Retinal pigment epithelial cell (primary cell): ENCODE measurements around the gene ZNF260.
"Not testable (repeated sequence)": the region's sequence is repeated elsewhere in the genome, so short reads cannot be mapped to it uniquely, and the experiment has no call there.

Experiments
- DNase-seq: peaks from one replicate; pipeline ENCODE4 v3.0.0-alpha.2; 2010; ENCODE audit warnings: low read depth
- H3K4me3 ChIP-seq: 2 replicates; pipeline ENCODE4 v1.5.1; 2011; ENCODE audit warnings: mild to moderate bottlenecking, low read length, control low read depth, moderate library complexity
- TF ChIP-seq, protein P1 (sequence below): conservative IDR thresholded peaks from 2 replicates; pipeline ENCODE4 v1.5.1; 2011; ENCODE audit warnings: low read depth, low read length, control low read depth, inconsistent platforms

Gene ZNF260

DNA sequence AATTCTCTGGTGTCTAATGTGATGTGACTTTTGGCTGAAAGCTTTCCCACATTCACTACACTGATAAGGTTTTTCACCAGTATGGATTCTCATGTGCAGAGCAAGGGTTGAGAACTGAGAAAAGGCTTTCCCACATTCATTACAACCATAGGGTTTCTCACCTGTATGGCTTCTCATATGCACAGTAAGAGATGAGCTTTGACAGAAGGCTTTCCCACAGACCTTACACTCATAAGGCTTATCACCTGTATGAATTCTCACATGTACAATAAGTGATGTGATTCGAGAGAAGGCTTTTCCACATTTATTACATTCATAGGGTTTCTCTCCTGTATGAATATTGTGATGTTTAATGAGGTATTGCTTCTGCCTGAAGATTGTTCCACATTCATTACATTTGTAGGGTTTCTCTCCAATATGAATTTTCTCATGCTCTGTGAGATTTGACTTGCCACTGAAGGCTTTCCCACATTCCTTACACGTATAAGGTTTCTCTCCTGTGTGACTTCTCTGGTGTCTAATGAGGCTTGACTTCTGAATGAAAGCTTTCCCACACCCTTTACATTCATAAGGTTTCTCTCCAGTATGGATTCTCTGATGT, 14.0 kb downstream of the ZNF260 start:
- no peak for DNase-seq
- no peak overlapping the region for H3K4me3 ChIP-seq
- TF ChIP-seq, protein P1, sequence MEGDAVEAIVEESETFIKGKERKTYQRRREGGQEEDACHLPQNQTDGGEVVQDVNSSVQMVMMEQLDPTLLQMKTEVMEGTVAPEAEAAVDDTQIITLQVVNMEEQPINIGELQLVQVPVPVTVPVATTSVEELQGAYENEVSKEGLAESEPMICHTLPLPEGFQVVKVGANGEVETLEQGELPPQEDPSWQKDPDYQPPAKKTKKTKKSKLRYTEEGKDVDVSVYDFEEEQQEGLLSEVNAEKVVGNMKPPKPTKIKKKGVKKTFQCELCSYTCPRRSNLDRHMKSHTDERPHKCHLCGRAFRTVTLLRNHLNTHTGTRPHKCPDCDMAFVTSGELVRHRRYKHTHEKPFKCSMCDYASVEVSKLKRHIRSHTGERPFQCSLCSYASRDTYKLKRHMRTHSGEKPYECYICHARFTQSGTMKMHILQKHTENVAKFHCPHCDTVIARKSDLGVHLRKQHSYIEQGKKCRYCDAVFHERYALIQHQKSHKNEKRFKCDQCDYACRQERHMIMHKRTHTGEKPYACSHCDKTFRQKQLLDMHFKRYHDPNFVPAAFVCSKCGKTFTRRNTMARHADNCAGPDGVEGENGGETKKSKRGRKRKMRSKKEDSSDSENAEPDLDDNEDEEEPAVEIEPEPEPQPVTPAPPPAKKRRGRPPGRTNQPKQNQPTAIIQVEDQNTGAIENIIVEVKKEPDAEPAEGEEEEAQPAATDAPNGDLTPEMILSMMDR, result no peak

DNA sequence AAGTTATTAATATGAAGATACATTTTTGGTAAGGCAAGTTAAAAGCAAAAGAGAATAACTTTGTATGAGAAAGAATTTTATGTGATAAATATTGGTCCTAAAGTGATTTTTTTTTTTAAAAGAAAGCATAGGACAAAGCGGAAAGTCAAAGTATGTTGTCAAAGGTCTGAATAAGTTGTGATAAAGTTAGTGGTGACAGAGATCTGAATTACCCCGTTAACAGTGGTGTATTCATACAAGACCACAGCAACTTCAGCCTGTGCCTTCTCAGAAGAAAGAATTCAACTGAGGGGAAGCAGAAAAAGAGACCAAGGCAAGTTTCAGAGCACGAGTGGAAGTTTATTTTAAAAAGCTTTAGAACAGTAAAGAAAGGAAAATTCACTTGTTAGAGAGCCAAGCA, 19.7 kb downstream of the ZNF260 start:
- DNase-seq, result no peak
- TF ChIP-seq, protein P1, result no peak
- no peak overlapping the region for H3K4me3 ChIP-seq

DNA sequence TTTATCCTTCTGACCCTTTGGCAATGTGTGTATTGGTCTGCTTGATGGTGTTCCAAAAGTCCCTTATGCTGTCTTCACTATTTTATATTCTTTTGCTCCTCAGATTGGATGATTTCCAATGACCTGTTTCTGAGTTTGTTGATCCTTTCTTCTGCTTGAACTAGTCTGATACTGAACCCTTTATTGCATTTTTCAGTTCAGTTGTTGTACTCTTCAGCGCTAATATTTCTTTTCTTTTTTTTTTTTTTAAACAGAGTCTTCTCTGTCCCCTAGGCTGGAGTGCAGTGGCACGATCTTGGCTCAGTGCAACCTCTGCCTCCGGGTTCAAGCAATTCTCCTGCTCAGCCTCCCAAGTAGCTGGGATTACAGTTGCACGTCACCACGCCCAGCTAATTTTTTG, 26.1 kb downstream of the ZNF260 start:
- DNase-seq, result no peak
- H3K4me3 ChIP-seq, result no peak overlapping the region
- TF ChIP-seq, protein P1, result no peak

DNA sequence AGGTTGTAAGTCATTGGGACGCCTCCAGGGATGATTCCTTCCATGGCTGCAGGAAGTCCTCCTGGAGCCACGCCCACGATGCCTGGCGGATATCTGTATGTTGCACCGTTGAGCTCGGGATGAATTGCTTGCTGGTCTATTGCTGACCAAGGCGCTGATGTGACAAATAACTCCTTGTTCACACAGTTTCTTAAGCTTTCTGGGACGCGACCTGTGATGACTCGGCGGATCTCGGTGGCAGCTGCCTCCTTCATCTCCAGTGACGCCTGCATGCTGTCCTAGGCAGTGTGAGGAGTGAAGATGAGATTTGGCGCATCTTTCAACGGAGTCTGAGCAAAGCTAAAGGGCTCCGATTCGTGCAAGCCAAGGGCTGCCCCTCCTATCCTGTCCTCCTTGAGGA, 31.1 kb downstream of the ZNF260 start:
- TF ChIP-seq, protein P1, result no peak
- H3K4me3 ChIP-seq, result no peak overlapping the region
- no peak for DNase-seq

DNA sequence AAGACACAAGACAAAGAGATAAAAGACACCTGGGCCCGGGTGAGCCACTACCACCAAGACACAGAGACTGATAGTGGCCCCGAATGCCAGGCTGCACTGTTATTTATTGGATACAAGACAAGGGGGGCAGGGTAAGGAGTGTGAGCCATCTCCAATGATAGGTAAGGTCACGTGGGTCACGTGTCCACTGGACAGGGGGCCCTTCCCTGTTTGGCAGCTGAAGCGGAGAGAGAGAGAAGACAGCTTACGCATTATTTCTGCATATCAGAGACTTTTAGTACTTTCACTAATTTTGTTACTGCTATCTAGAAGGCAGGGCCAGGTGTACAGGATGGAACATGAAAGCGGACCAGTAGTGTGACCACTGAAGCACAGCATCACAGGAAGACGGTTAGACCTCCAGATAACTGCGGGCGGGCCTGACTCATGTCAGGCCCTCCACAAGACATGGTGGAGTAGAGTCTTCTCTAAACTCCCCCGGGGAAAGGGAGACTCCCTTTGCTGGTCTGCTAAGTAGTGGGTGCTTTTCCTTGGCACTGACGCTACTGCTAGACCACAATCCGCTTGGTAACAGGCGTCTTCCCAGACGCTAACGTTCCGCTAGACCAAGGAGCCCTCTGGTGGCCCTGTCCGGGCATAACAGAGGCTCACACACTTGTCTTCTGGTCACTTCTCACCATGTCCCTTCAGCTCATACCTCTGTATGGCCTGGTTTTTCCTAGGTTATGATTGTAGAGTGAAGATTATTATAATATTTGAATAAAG, 35.2 kb downstream of the ZNF260 start:
- not testable (repeated sequence) for DNase-seq, H3K4me3 ChIP-seq
- TF ChIP-seq, protein P1, result peak; percentile 63

DNA sequence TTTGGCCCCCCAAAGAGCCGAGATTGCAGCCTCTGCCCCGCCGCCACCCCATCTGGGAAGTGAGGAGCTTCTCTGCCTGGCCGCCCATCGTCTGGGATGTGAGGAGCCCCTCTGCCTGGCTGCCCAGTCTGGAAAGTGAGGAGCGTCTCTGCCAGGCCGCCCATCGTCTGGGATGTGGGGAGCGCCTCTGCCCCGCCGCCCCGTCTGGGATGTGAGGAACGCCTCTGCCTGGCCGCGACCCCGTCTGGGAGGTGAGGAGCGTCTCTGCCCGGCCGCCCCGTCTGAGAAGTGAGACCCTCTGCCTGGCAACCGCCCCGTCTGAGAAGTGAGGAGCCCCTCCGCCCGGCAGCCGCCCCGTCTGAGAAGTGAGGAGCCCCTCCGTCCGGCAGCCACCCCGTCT, 37.2 kb downstream of the ZNF260 start:
- not testable (repeated sequence) for H3K4me3 ChIP-seq, DNase-seq

DNA sequence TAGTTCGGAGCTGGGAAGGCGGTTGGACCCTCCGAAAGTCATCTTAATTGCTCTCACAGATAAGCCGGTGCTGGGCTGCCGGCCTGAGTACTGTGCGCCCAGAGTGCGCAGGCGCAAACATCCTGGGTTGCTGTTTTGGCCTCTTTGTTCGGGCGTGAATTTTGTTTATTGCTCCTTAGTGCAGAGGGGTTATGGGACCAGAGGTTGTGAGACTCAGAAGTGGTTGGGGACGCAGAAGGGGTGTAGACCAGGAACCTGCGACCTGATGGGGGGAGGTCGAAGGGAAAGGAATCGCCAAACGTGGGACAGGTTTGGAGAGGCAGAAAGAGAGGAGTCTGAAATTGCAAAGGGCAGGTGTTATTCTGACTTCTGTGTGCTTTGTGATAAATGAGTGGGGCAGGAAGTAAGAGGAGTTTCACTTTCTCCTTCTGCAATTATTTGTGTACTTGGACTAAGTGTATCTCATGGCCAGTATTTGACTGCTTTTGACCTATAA, 38.1 kb downstream of the ZNF260 start:
- peak overlapping the region; percentile 93 for H3K4me3 ChIP-seq
- TF ChIP-seq, protein P1, result no peak
- peak; percentile 88 for DNase-seq
